GM18511 (cell line): ENCODE data around the gene ATP8A2.

ENCODE experiments used
- ATAC-seq: cut with Tn5 transposase; IDR thresholded peaks from one replicate; pipeline ENCODE4 v1.9.1; 2021; ENCODE audit warnings: mild to moderate bottlenecking, moderate library complexity; ENCODE audit not compliant: unreplicated experiment

Gene ATP8A2

GRCh38 chr13:25987987-25988386 lies 616.2 kb downstream of the ATP8A2 start:
- no peak for ATAC-seq

- ATAC-seq: no peak
These were observed 616.9 kb downstream of the ATP8A2 start for GRCh38 chr13:25988661-25989060.

- ATAC-seq: no peak
These were observed 619.0 kb downstream of the ATP8A2 start for GRCh38 chr13:25990801-25991200.

GRCh38 chr13:25992076-25992475 lies 620.3 kb downstream of the ATP8A2 start:
- no peak for ATAC-seq

GRCh38 chr13:26007261-26008125 lies 635.7 kb downstream of the ATP8A2 start:
- ATAC-seq: no peak

- ATAC-seq: no peak
These were observed 638.9 kb downstream of the ATP8A2 start for GRCh38 chr13:26010487-26011207.

GRCh38 chr13:26011208-26011573 lies 639.4 kb downstream of the ATP8A2 start:
- ATAC-seq: no peak

- ATAC-seq: no peak
These were observed 640.4 kb downstream of the ATP8A2 start for GRCh38 chr13:26011996-26012821.

- no peak for ATAC-seq
These were observed 641.2 kb downstream of the ATP8A2 start for GRCh38 chr13:26012995-26013394.

GRCh38 chr13:26015271-26016125 lies 643.7 kb downstream of the ATP8A2 start:
- ATAC-seq: no peak

- no peak for ATAC-seq
These were observed 644.4 kb downstream of the ATP8A2 start for GRCh38 chr13:26016189-26016588.

GRCh38 chr13:26017196-26017921 lies 645.6 kb downstream of the ATP8A2 start:
- ATAC-seq: no peak

- ATAC-seq: no peak
These were observed 646.3 kb downstream of the ATP8A2 start for GRCh38 chr13:26017932-26018665.

- no peak for ATAC-seq
These were observed 647.5 kb downstream of the ATP8A2 start for GRCh38 chr13:26019251-26019650.

- ATAC-seq: no peak
These were observed 648.4 kb downstream of the ATP8A2 start for GRCh38 chr13:26019881-26020870.

- ATAC-seq: no peak
These were observed 649.1 kb downstream of the ATP8A2 start for GRCh38 chr13:26020891-26021290.

GRCh38 chr13:26021516-26021915 lies 649.7 kb downstream of the ATP8A2 start:
- ATAC-seq: no peak

GRCh38 chr13:26021956-26022355 lies 650.2 kb downstream of the ATP8A2 start:
- no peak for ATAC-seq
